22Rv1 (cell line): Measurements from ENCODE around the gene TMPRSS11A.

ENCODE experiments used
- CTCF ChIP-seq: fragments of 450-650 bp; IDR thresholded peaks from 2 replicates; pipeline ENCODE4 v1.5.1; 2017; ENCODE audit warnings: mild to moderate bottlenecking
- ZFX ChIP-seq: fragments of 450-650 bp; IDR thresholded peaks from 2 replicates; pipeline ENCODE4 v1.6.1; 2017; ENCODE audit warnings: antibody characterized with exemption, borderline replicate concordance

DNA sequence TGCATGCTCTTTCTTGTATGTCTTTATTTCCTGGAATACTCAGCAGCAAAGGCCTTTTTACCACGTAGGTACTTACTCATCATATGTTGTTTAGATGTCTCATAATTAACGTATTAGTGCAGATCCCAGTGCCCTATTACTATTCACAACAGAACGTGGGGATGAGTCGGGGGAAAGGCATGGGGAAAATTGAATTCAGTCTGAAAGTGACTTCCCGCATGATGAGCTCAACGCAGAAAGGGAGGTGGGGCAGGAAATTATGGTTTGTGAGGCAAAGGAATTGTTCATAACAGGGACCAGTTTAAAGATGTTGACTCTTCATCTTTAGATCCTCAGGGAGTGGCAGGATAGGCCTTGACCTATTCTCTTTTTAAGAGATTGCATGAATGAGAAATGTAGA is 77.5 kb downstream of the TMPRSS11A start:
- TF ChIP-seq CTCF = no peak
- TF ChIP-seq ZFX = no peak
